Activated CD8-positive, alpha-beta memory T cell treated with anti-CD3 and anti-CD28 coated beads for 1 hour (primary cell): ENCODE data around the gene KIF5A.
A peak's percentile ranks its signal among the peaks of the same experiment; 100 is the strongest.

Experiments used
- DNase-seq, 2 donors: peaks; one replicate each; pipeline ENCODE4 v3.0.0-alpha.2; 2020; ENCODE audit warnings: low read depth in 1 of 2; ENCODE audit errors: extremely low read depth in 1 of 2

Gene KIF5A

DNA sequence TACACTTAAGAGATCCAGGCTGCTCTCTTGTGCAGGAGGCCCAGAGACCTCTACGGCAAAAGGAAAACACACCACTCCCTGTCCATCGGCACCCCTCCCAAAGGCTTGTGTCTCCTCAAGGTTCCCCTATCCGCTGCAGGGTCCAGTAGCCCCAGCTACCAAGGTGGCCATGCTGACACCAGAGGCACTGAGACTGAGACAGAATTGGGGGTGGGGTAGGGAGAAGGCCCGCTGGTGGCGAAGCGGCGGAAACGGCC is 30.1 kb upstream of the KIF5A start:
- no peak for DNase-seq

DNA sequence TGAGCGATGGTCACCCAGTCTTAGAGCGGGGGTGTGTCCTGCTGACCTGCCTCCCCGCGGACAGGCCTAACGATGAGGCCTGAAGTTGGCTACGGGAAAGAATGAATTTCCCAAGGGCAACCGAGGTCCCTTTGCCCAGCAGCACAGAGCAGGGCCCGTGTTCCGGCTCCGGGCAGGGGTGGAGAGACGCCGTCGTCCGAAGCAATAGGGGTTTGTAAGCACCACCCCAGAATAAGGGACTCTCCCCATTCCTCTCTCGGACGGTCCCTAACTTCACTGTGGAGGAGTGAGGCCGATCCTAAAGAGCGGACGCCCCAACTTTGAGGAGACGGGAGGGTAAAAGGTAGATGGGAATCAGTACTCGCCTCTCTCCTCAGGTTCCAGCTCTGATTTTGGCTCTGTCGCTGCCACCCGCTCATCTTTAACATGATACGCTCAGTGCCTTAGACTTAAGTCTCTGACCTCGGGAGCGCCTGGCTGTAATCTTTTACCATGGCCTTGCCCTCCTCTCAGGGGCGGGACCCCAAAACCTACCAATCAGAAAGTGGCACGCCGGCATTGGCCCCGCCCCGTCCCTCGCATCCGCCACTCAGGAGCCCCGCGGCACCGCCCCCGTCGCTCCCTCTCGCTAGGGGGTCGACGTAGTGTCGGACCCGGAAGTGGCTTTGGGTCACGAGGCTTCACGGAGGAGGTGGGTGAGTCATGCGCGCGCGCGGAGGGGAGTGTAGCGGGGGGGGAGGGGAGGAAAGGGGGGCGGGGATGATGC is 29.6 kb upstream of the KIF5A start, which contains the start of gene DDIT3:
DDIT3 (minus strand) TSS at position 462 of the 766 bp plus-strand sequence. CDS start 3,108 bp downstream, outside the sequence.
- DNase-seq = peak; percentile 99

DNA sequence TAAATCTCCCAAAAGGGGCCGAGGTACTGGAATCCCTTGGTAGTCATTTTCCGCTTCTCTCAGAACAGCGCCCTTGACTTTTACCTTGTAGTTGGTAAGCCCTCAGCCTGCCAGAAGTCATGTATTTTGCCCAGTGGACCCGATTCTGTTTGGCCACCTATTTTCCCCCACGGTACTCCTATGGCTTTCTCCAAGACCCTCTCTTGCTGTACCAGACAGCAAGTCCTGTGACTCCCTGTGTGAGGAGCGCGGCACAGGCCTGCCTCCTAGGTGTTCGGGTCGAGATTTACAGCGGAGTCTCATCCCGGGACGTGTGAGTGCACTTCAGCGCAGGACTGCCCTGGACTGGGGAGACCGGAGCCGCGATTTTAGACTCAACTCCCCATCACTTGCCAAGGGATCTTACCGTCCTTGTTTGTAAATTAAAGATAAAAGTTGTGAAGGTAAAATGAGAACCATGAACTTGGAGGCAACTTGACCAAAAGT is 28.3 kb upstream of the KIF5A start:
- no peak for DNase-seq

DNA sequence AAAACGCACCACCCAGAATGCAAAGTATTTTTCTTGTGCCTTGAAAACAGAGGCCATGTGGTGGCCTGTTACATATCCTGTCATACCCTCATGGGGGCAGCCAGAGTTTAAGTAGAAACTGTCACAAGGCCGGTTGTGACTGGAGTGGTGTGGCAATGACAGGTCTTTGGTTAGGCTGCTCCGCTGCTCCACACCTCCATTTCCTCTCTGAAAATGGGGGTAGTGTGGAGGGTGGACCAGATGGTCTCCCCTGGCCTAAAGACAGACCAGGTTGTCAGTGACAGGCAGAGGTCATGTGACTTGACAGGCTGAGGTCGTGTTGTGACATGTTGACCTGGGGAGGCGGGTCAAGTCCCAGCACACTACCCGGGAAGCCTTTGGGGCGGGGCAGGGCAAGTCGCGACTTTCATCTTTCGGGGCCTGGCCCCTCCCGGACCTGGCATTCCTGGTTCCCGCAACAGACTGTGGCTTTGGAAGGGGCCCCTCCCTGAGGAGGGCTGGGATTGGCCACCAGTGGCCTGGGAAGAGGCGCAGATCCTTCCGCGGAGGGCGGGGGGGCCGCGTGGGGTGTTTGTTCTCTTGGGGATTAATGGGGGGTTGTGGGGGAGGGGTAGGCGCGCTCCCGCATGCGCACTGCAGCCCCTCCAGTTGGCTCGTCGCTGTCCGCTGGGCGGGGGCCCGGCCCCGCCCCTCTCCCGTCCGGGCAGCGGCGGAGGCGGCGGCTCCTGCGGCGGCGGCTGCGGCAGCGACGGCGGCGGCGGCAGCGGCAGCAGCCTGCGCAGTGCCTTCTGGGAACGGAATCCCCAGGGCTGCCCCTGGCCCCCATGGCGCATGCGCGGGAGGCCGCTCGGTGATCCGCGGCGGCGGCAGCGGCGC is 27.6 kb upstream of the KIF5A start, which contains the start of gene MBD6:
MBD6 (plus strand) TSS at position 814 of the 876 bp plus-strand sequence. CDS start 1,480 bp downstream, outside the sequence.
- peak; percentile 68 to 85 for DNase-seq

GRCh38 chr12:57522887-57523705 is 26.7 kb upstream of the KIF5A start:
- DNase-seq = peak in 1 of 2 donors; percentile 28

DNA sequence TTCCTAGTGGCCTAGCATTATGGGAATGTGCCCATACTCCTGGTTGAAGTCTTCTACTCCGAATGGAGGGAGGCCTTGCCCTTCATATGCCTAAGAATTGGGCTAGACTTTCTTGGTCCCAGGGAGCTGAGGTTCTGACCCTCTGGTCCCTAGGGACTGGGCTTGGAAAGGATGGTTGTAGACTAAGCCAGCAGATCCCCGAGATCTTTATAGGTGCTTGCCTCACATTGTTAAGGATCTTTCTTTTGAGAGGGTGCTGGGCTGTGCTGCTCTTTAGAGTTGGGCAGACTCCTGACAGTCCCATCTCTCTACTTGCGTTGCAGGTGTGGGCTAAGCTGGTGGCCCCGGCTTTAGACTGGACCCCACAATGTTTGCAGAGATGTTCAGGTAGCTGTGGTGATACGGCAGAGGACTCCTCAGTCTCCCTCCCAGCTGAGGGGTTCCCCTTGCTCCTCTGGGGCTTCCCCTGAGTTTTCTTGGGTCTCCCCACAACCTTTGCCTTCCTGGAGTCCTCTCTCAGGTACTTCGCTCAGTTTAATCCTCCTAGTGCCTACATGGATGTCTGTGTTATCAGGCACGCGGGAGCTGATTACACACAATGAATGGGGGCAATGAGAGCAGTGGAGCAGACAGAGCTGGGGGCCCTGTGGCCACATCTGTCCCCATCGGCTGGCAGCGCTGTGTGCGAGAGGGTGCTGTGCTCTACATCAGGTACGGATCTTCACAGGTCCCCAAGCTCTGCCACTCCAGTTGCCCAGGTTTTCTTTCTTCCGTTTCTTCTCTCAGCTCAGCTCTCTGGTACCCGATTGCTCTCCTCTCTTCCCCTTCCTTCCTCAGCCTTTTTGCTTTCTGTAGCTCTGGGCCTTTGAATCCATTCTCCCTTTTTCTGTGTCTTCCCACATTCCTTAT is 25.9 kb upstream of the KIF5A start:
- DNase-seq = no peak

DNA sequence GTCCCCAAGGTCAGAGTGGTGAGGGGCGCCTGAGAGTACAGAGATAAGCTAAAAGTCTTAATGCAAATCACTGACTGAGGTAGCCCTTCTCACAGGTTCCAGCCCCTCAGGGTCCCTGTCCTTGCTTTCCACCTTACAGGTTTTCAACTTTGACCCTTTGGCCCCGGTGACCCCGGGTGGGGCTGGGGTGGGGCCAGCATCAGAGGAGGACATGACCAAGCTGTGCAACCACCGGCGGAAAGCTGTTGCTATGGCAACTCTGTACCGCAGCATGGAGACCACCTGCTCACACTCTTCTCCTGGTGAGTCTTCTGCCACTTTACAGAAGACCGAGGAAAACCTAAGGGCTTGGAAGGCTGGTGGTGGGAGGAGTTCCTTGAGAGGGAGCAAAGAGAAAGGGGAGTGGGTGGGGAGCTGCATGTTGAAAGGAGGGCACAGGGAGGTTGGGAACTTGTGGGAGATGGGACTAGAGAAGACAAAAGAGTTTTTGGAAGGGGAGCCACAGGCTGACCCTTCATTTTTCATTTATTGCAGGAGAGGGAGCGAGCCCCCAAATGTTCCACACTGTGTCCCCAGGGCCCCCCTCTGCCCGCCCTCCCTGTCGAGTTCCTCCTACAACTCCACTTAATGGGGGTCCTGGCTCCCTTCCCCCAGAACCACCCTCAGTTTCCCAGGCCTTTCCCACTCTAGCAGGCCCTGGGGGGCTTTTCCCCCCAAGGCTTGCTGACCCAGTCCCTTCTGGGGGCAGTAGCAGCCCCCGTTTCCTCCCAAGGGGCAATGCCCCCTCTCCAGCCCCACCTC is 24.8 kb upstream of the KIF5A start:
- DNase-seq = no peak

DNA sequence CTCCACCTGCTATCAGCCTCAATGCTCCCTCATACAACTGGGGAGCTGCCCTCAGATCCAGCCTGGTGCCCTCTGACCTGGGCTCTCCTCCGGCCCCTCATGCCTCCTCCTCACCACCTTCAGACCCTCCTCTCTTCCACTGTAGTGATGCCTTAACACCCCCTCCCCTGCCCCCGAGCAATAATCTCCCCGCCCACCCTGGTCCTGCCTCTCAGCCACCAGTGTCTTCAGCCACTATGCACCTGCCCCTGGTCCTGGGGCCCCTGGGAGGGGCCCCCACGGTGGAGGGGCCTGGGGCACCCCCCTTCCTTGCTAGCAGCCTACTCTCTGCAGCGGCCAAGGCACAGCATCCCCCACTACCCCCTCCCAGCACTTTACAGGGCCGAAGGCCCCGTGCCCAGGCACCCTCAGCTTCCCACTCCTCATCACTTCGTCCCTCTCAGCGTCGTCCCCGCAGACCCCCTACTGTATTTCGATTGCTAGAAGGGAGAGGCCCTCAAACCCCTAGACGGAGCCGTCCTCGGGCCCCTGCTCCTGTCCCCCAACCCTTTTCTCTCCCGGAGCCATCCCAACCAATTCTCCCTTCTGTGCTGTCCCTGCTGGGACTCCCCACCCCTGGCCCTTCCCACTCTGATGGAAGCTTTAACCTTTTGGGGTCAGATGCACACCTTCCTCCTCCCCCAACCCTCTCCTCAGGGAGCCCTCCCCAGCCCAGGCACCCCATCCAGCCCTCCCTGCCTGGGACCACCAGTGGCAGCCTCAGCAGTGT is 24.0 kb upstream of the KIF5A start:
- DNase-seq = no peak

GRCh38 chr12:57526477-57527126 is 23.2 kb upstream of the KIF5A start:
- no peak for DNase-seq

DNA sequence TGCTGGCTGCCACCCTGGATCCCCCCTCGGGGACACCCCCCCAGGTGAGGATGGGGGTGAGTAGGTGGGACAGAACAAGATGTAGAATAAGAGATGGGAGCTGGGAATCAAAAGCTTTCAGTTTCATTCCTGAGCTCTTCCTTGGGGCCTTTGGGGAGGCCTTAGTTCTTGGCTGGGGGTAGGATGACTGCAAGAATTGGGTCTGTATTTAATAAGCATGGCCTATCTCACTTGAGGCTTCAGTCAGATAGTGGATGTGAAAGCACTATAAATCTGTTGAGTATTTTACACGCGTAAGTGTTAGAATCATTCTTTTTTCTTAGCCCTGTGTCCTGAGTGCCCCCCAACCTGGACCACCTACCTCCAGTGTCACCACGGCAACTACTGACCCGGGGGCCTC is 22.7 kb upstream of the KIF5A start:
- no peak for DNase-seq

DNA sequence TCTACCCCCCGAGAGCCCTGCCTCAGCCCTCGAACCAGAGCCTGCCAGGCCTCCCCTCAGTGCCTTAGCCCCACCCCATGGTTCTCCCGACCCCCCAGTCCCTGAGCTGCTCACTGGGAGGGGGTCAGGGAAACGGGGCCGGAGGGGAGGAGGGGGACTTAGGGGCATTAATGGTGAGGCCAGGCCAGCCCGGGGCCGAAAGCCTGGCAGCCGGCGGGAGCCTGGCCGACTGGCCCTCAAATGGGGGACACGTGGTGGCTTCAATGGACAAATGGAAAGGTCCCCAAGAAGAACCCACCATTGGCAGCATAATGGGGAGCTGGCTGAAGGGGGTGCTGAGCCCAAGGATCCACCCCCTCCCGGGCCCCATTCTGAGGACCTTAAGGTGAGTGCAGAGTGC is 21.7 kb upstream of the KIF5A start:
- no peak for DNase-seq

- DNase-seq = no peak
Measured at GRCh38 chr12:57528831-57529555, 20.9 kb upstream of the KIF5A start.

DNA sequence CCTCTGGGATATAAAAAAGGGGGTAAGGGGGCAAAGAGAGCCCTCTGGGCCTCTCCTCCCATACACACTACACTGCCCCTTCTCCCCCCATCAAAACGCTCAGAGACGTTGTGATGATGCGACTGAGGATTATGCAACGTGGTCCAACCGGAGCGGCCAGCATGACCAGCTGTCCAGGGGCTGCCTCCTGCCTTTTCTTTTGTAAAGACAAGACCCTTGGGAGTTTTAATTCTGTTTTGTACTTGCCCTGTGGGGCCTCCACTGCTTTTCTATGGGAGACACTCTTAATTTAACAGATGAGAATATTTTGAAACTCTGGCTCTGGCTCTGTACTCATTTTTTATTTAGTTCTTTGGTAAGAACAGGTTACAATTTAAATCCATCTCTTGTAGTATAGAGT is 20.0 kb upstream of the KIF5A start:
- DNase-seq = no peak

- DNase-seq = no peak
Measured at GRCh38 chr12:57530396-57531142, 19.3 kb upstream of the KIF5A start.

GRCh38 chr12:57531836-57532235 is 18.0 kb upstream of the KIF5A start:
- DNase-seq = no peak

- DNase-seq = no peak
Measured at GRCh38 chr12:57533108-57533507, 16.7 kb upstream of the KIF5A start.

- DNase-seq = no peak
Measured at GRCh38 chr12:57534250-57534649, 15.6 kb upstream of the KIF5A start.
